CD4-positive, alpha-beta memory T cell (primary cell): ENCODE results near the gene PLLP. TPM values are rescaled to one million over a fixed set of nuclear protein-coding genes. Genes with fewer than 3 reads are reported as not detected.

Experiments used
- CTCF ChIA-PET: fragments of 350-600 bp; sonication (Branson Sonifier 250); formaldehyde crosslinking; loops from one replicate; lab custom pipeline; 2021; ENCODE audit warnings: inconsistent platforms; ENCODE audit not compliant: partially characterized antibody; lab: Charles Lee
- POLR2A ChIA-PET: fragments of 350-600 bp; sonication (Branson Sonifier 250); formaldehyde crosslinking; loops from one replicate; lab custom pipeline; 2021; ENCODE audit not compliant: partially characterized antibody; lab: Charles Lee
- DNase-seq, 5 donors: peaks; one replicate each; pipeline versions ENCODE4 v3.0.0 to v3.0.0-alpha.2; 2020 to 2022; ENCODE audit warnings: mixed read lengths in 1 of 5
- H3K27ac ChIP-seq: one replicate; pipeline ENCODE4 v1.7.0; 2013; ENCODE audit warnings: low read depth, low read length
- H3K27me3 ChIP-seq: 2 replicates; pipeline ENCODE4 v1.7.0; 2013; ENCODE audit warnings: mild to moderate bottlenecking, low read length, moderate library complexity; ENCODE audit not compliant: insufficient read depth
- H3K36me3 ChIP-seq: 2 replicates; pipeline ENCODE4 v1.7.0; 2013; ENCODE audit warnings: mild to moderate bottlenecking, low read length, moderate library complexity; ENCODE audit not compliant: insufficient read depth
- H3K4me1 ChIP-seq: 2 replicates; pipeline ENCODE4 v1.7.0; 2013; ENCODE audit warnings: mild to moderate bottlenecking, low read length, moderate library complexity; ENCODE audit not compliant: insufficient read depth
- H3K4me3 ChIP-seq, 2 donors: one replicate each; pipeline ENCODE4 v1.7.0; 2013; ENCODE audit warnings: low read length in 2 of 2, mild to moderate bottlenecking in 1 of 2
- H3K9me3 ChIP-seq, 2 donors: one replicate each; pipeline ENCODE4 v1.7.0; 2013; ENCODE audit warnings: low read length in 2 of 2, control low read depth in 1 of 2; ENCODE audit not compliant: control insufficient read depth in 1 of 2
- H3K27ac Mint-ChIP-seq, 7 donors: one replicate each; pipeline ENCODE4 v1.8.0; 2020 to 2021; ENCODE audit warnings: mixed read lengths in 7 of 7, mild to moderate bottlenecking in 6 of 7, inconsistent platforms in 3 of 7, moderate library complexity in 3 of 7
- H3K27me3 Mint-ChIP-seq, 2 donors: one replicate each; pipeline ENCODE4 v1.8.0; 2020 to 2021; ENCODE audit warnings: mixed read lengths in 2 of 2
- H3K36me3 Mint-ChIP-seq, 2 donors: one replicate each; pipeline ENCODE4 v1.8.0; 2020 to 2021; ENCODE audit warnings: mixed read lengths in 2 of 2, inconsistent platforms in 1 of 2, mild to moderate bottlenecking in 1 of 2
- H3K4me1 Mint-ChIP-seq, 4 donors: one replicate each; pipeline ENCODE4 v1.8.0; 2020 to 2021; ENCODE audit warnings: mixed read lengths in 4 of 4, mild to moderate bottlenecking in 1 of 4
- H3K4me3 Mint-ChIP-seq, 8 donors: one replicate each; pipeline ENCODE4 v1.8.0; 2020 to 2021; ENCODE audit warnings: mixed read lengths in 8 of 8, mild to moderate bottlenecking in 7 of 8, moderate library complexity in 6 of 8, inconsistent platforms in 3 of 8
- H3K9me3 Mint-ChIP-seq, 8 donors: one replicate each; pipeline ENCODE4 v1.8.0; 2020 to 2021; ENCODE audit warnings: mixed read lengths in 8 of 8, mild to moderate bottlenecking in 5 of 8, inconsistent platforms in 3 of 8, moderate library complexity in 1 of 8
- intact Hi-C: fragments of 100-400 bp; cut with micrococcal nuclease; formaldehyde crosslinking; loops from one replicate; pipeline ENCODE4 v1.15.1; 2023
- polyA plus RNA-seq, 2 donors: library from polyadenylated mRNA; unstranded; fragments of 300-500 nt; fragmentation: Illumina TruSeq; gene quantifications; one replicate each; pipeline ENCODE4 v1.2.3, GENCODE V29; 2021
- total RNA-seq, 2 experiments: library from RNA; stranded (reverse); gene quantifications; one replicate each; pipeline ENCODE4 v1.2.3, GENCODE V29; 2021

The PLLP gene
- total and polyA plus RNA-seq, 4 experiments from 2014 or later, result 1.6 to 2.4 (median 1.9) TPM

DNA sequence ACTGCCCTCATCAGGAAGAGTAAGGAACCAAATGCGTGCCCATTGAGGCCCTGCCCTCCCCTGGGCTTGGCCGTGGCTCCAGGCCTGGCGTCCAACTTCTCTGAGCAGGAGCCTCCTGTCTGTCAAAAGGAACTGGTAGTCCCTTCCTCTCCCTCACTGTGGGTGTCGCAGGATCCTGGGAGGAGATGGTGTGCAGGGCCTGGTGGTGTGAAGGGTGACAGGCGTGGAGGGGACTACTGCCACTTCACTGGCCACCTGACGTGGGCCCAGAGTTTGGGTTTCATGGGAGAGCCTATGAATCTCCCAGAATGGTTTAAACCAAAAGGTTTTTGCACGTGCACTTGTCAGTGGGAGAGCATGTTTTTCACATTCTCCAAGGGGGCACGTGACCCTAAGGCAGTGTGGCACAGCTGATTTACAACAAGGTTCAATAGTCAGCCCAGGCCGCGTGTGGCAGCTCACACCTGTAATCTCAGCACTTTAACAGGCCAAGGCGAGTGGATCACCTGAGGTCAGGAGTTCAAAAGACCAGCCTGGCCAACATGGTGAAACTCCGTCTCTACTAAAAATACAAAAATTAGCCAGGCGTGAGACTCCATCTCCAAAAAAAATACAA is 26.9 kb downstream of the PLLP start:
- no peak overlapping the region for H3K27ac ChIP-seq
- intact Hi-C loops, result no loop called here
- CTCF ChIA-PET, result no interaction called here
- Mint-ChIP-seq H3K4me3 (no peak overlapping the region), H3K9me3 (no peaks in the 10 kb centered on the region), H3K4me1 (peaks cover 3 to 16% (median 7%) of the 10 kb centered on the region in 4 donors), H3K36me3 (peaks cover 4 to 13% of the 10 kb centered on the region in 2 donors), H3K27me3 (no peaks in the 10 kb centered on the region), H3K27ac (peak overlapping the region in 1 of 7 donors; percentile 85)
- peaks cover 7% of the 10 kb centered on the region for H3K4me1 ChIP-seq
- no peaks in the 10 kb centered on the region for H3K9me3 ChIP-seq
- H3K4me3 ChIP-seq, result no peak overlapping the region
- H3K27me3 ChIP-seq, result no peaks in the 10 kb centered on the region
- POLR2A ChIA-PET, result interaction anchor here (0.6 kb wide), 1 partner anchor 24 kb away, joined by 3 read pairs; no protein-coding TSS in a partner anchor
- H3K36me3 ChIP-seq, result peaks cover 1% of the 10 kb centered on the region
- no peak for DNase-seq

GRCh38 chr16:57256601-57257395 is 27.7 kb downstream of the PLLP start:
- DNase-seq, result no peak
- Histone ChIP-seq H3K9me3 (no peaks in the 10 kb centered on the region), H3K27me3 (no peaks in the 10 kb centered on the region), H3K4me1 (peaks cover 7% of the 10 kb centered on the region), H3K27ac (no peak overlapping the region), H3K36me3 (peaks cover 9% of the 10 kb centered on the region), H3K4me3 (no peak overlapping the region)
- ChIA-PET POLR2A (interaction anchor here (0.6 to 1.2 kb wide), 2 partner anchors 12 to 25 kb away, joined by 3 read pairs; partner anchors contain the start of gene ARL2BP), CTCF (no interaction called here)
- H3K27me3 Mint-ChIP-seq, result no peaks in the 10 kb centered on the region
- no peak overlapping the region for H3K4me3 Mint-ChIP-seq
- peaks cover 11 to 20% of the 10 kb centered on the region in 2 donors for H3K36me3 Mint-ChIP-seq
- H3K27ac Mint-ChIP-seq, result peak overlapping the region in 1 of 7 donors; percentile 85
- H3K9me3 Mint-ChIP-seq, result no peaks in the 10 kb centered on the region
- H3K4me1 Mint-ChIP-seq, result peaks cover 3 to 16% (median 7%) of the 10 kb centered on the region in 4 donors
- intact Hi-C loops, result no loop called here

DNA sequence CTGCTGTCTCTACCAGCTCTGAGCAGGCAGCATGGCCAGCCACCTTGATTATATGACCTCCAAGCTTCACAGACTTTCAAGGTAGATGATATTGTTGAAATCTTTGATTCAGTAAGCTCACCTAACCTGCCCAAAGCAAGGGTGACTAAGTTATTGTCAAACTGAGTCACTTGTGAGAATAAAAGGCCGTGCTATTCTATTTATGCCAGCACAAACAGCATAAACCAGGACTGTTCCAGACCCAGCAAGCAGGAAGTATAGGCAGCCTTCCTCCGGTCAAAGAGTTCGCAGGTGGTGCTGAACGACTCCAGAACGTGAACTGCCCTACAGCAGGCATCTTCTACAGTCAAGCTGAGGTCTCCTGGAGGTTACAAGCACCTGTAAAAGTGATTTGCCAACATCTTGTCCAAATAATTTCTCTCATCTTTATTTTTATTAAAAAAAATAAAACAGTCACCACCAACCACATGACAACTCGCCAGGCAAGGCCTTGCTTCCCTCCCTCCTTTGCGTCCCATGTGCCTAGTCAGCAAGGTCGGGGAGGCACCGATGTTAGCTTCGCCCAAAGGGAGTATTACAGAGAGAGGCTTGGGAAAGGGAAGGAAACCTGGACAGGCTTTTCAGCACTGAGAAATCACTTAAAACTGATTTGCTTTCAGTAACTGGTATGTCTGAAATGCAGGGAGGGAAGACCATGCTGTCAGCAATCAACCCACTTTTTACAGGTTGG is 28.6 kb downstream of the PLLP start:
- no peak for DNase-seq
- Histone ChIP-seq H3K36me3 (peaks cover 9% of the 10 kb centered on the region), H3K27me3 (no peaks in the 10 kb centered on the region), H3K9me3 (no peaks in the 10 kb centered on the region), H3K4me1 (peaks cover 7% of the 10 kb centered on the region), H3K27ac (no peak overlapping the region), H3K4me3 (no peak overlapping the region)
- POLR2A ChIA-PET, result interaction anchor here (0.9 to 1.2 kb wide), 2 partner anchors 11 to 45 kb away, joined by 3 read pairs; partner anchors contain the start of gene ARL2BP
- no peaks in the 10 kb centered on the region for H3K9me3 Mint-ChIP-seq
- no peak overlapping the region for H3K4me3 Mint-ChIP-seq
- H3K27ac Mint-ChIP-seq, result peak overlapping the region in 1 of 7 donors; percentile 83
- CTCF ChIA-PET, result interaction anchor here (1.1 kb wide), 1 partner anchor 45 kb away, joined by 3 read pairs; no protein-coding TSS in a partner anchor
- intact Hi-C loops, result no loop called here
- H3K36me3 Mint-ChIP-seq, result peaks cover 16 to 24% of the 10 kb centered on the region in 2 donors
- no peaks in the 10 kb centered on the region for H3K27me3 Mint-ChIP-seq
- peaks cover 3 to 16% (median 7%) of the 10 kb centered on the region in 4 donors for H3K4me1 Mint-ChIP-seq

DNA sequence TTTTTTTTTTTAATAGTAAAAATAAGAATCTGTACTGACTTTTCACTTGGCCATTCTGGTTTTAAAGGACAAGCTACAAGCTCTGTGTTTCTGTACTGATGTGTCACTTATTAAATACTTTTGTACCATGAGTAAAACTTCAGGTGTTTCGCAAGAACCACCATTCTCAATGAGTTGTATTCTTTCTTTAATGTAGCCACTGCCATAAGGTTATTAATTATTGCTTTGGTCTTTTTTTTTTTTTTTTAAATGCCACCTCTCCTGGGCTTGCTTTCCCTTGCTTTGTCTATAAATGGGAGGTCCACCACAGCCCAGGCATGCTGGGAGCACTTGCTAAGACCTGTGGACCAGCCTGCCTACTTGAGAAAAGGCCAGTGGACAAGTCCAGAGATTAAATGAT is 31.0 kb downstream of the PLLP start:
- POLR2A ChIA-PET, result no interaction called here
- intact Hi-C loops, result no loop called here
- H3K4me1 Mint-ChIP-seq, result peaks cover 0 to 3% (median 1%) of the 10 kb centered on the region in 4 donors
- CTCF ChIA-PET, result no interaction called here
- no peaks in the 10 kb centered on the region for H3K27me3 Mint-ChIP-seq
- Histone ChIP-seq H3K27ac (no peak overlapping the region), H3K4me1 (no peaks in the 10 kb centered on the region), H3K36me3 (peaks cover 26% of the 10 kb centered on the region), H3K4me3 (no peak overlapping the region), H3K27me3 (no peaks in the 10 kb centered on the region), H3K9me3 (no peaks in the 10 kb centered on the region)
- no peak for DNase-seq
- H3K27ac Mint-ChIP-seq, result no peak overlapping the region
- H3K36me3 Mint-ChIP-seq, result peaks cover 31 to 40% of the 10 kb centered on the region in 2 donors
- no peaks in the 10 kb centered on the region for H3K9me3 Mint-ChIP-seq
- no peak overlapping the region for H3K4me3 Mint-ChIP-seq

DNA sequence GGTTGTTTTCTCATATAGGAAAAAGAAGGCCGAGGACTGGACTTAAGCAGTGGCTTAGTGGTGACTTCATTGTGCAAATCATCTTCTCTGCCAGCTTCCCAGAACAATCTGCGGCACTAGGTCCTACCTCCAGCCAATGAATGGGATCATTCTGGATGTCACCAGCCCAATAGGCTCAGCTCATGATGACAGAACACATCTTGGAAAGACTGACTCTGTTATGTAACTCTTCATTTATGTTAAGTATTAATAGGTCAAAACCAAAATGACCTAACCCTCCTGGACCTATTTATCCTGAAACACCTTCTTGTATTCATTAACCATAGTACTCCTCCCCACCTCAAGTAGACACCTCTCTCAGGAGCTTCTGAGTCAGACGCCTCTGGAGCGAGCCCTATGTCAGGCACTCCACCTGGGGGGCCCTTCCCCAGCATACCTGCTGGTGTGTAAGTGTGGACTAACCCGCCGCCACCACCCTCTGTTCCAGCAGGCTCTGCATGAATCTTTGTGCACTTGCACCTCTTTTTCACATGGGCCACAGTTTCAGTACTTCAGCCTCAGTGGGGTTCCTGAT is 32.2 kb downstream of the PLLP start:
- POLR2A ChIA-PET, result no interaction called here
- H3K27me3 ChIP-seq, result no peaks in the 10 kb centered on the region

GRCh38 chr16:57251352-57251751 is 33.1 kb downstream of the PLLP start:
- H3K27ac ChIP-seq, result no peak overlapping the region
- no peaks in the 10 kb centered on the region for H3K27me3 Mint-ChIP-seq
- H3K27me3 ChIP-seq, result no peaks in the 10 kb centered on the region
- no peak overlapping the region for H3K4me3 ChIP-seq
- H3K9me3 Mint-ChIP-seq, result no peaks in the 10 kb centered on the region
- CTCF ChIA-PET, result interaction anchor here (0.6 kb wide), 1 partner anchor 77 kb away, joined by 3 read pairs; no protein-coding TSS in a partner anchor
- peaks cover 31 to 47% of the 10 kb centered on the region in 2 donors for H3K36me3 Mint-ChIP-seq
- no peak overlapping the region for H3K27ac Mint-ChIP-seq
- H3K9me3 ChIP-seq, result no peaks in the 10 kb centered on the region
- H3K4me1 Mint-ChIP-seq, result peaks cover 0 to 3% (median under 1%) of the 10 kb centered on the region in 4 donors
- intact Hi-C loops, result no loop called here
- POLR2A ChIA-PET, result no interaction called here
- no peak overlapping the region for H3K4me3 Mint-ChIP-seq
- no peaks in the 10 kb centered on the region for H3K4me1 ChIP-seq
- DNase-seq, result no peak
- peaks cover 27% of the 10 kb centered on the region for H3K36me3 ChIP-seq

More for the DNA sequence above, 32.2 kb downstream of the PLLP start:
- intact Hi-C loops, result no loop called here
- CTCF ChIA-PET, result no interaction called here
- Histone ChIP-seq H3K4me1 (no peaks in the 10 kb centered on the region), H3K9me3 (no peaks in the 10 kb centered on the region), H3K4me3 (no peak overlapping the region), H3K36me3 (peaks cover 27% of the 10 kb centered on the region), H3K27ac (no peak overlapping the region)
- peaks cover 0 to 3% (median under 1%) of the 10 kb centered on the region in 4 donors for H3K4me1 Mint-ChIP-seq
- no peak overlapping the region for H3K4me3 Mint-ChIP-seq
- H3K36me3 Mint-ChIP-seq, result peaks cover 31 to 46% of the 10 kb centered on the region in 2 donors
- peak overlapping the region in 1 of 7 donors; percentile 27 for H3K27ac Mint-ChIP-seq
- H3K27me3 Mint-ChIP-seq, result no peaks in the 10 kb centered on the region
- H3K9me3 Mint-ChIP-seq, result no peaks in the 10 kb centered on the region
- DNase-seq, result peak in 1 of 5 donors; percentile 24
